ENCODE data around the gene RAI2. TPM values are rescaled to one million over a fixed set of nuclear protein-coding genes. Genes with fewer than 3 reads are reported as not detected.

RAI2 gene
- total and polyA plus RNA-seq, 2 experiments from 2014 or later = 4.5 to 8.2 TPM

GRCh38 chrX:17829566-17829965 lies 31.5 kb downstream of the RAI2 start:
- no peak overlapping the region for H3K27ac ChIP-seq
- H3K27me3 ChIP-seq = no peaks in the 10 kb centered on the region
- no peaks in the 10 kb centered on the region for H3K79me2 ChIP-seq
- no peak for DNase-seq (ENCODE audit: low spot score)
- no peak overlapping the region for H2AFZ ChIP-seq
- H3K4me2 ChIP-seq = no peak overlapping the region
- H3K9me3 ChIP-seq (ENCODE audit: low read depth) = no peaks in the 10 kb centered on the region
- H3K36me3 ChIP-seq (replicated peaks; ENCODE audit: insufficient read depth, low read depth) = no peaks in the 10 kb centered on the region
- no peak overlapping the region for H3K4me3 ChIP-seq
- no peaks in the 10 kb centered on the region for H3K9me2 ChIP-seq (replicated peaks; ENCODE audit: insufficient read depth)
- H3K4me1 ChIP-seq (ENCODE audit: insufficient read depth) = no peaks in the 10 kb centered on the region
- H4K20me1 ChIP-seq (ENCODE audit: insufficient read depth, poor library complexity, severe bottlenecking) = no peaks in the 10 kb centered on the region
- no peak for TF ChIP-seq EZH2 (IDR thresholded peaks at IDR 0.05; ENCODE audit: borderline replicate concordance)
- no peak for TF ChIP-seq CTCF (IDR thresholded peaks at IDR 0.05; ENCODE audit: poor library complexity)
- TF ChIP-seq EZH2phosphoT487 (IDR thresholded peaks at IDR 0.05; ENCODE audit: low read depth, severe bottlenecking, unreplicated experiment) = no peak
- 82% methylated on average over 1 of the region's 1 CpG for whole genome bisulfite sequencing (ENCODE audit: low lambda C conversion rate, missing lambda C conversion rate)

GRCh38 chrX:17828171-17828570 lies 32.9 kb downstream of the RAI2 start:
- Histone ChIP-seq H3K4me3 (no peak overlapping the region), H3K79me2 (no peaks in the 10 kb centered on the region), H4K20me1 (ENCODE audit: insufficient read depth, poor library complexity, severe bottlenecking) (no peaks in the 10 kb centered on the region), H3K9me2 (replicated peaks; ENCODE audit: insufficient read depth) (no peaks in the 10 kb centered on the region), H2AFZ (no peak overlapping the region), H3K27me3 (no peaks in the 10 kb centered on the region), H3K4me1 (ENCODE audit: insufficient read depth) (no peaks in the 10 kb centered on the region), H3K36me3 (replicated peaks; ENCODE audit: insufficient read depth, low read depth) (no peaks in the 10 kb centered on the region), H3K27ac (no peak overlapping the region), H3K9me3 (ENCODE audit: low read depth) (no peaks in the 10 kb centered on the region), H3K4me2 (no peak overlapping the region)
- no peak for DNase-seq (ENCODE audit: low spot score)
- WGBS (ENCODE audit: low lambda C conversion rate, missing lambda C conversion rate) = 75% methylated on average over 3 of the region's 3 CpGs
- TF ChIP-seq EZH2 (IDR thresholded peaks at IDR 0.05; ENCODE audit: borderline replicate concordance) = no peak
- no peak for TF ChIP-seq CTCF (IDR thresholded peaks at IDR 0.05; ENCODE audit: poor library complexity)
- no peak for TF ChIP-seq EZH2phosphoT487 (IDR thresholded peaks at IDR 0.05; ENCODE audit: low read depth, severe bottlenecking, unreplicated experiment)

GRCh38 chrX:17826609-17827496 lies 34.2 kb downstream of the RAI2 start:
- no peaks in the 10 kb centered on the region for H3K9me2 ChIP-seq (replicated peaks; ENCODE audit: insufficient read depth)
- no peak for DNase-seq (ENCODE audit: low spot score)
- 69% methylated on average over 5 of the region's 5 CpGs for WGBS (ENCODE audit: low lambda C conversion rate, missing lambda C conversion rate)
- no peak overlapping the region for H2AFZ ChIP-seq
- H3K9me3 ChIP-seq (ENCODE audit: low read depth) = no peaks in the 10 kb centered on the region
- H3K4me2 ChIP-seq = no peak overlapping the region
- no peaks in the 10 kb centered on the region for H3K4me1 ChIP-seq (ENCODE audit: insufficient read depth)
- TF ChIP-seq EZH2 (IDR thresholded peaks at IDR 0.05; ENCODE audit: borderline replicate concordance) = no peak
- no peak for TF ChIP-seq EZH2phosphoT487 (IDR thresholded peaks at IDR 0.05; ENCODE audit: low read depth, severe bottlenecking, unreplicated experiment)
- TF ChIP-seq CTCF (IDR thresholded peaks at IDR 0.05; ENCODE audit: poor library complexity) = no peak
- no peaks in the 10 kb centered on the region for H4K20me1 ChIP-seq (ENCODE audit: insufficient read depth, poor library complexity, severe bottlenecking)
- no peaks in the 10 kb centered on the region for H3K27me3 ChIP-seq
- no peak overlapping the region for H3K27ac ChIP-seq
- H3K4me3 ChIP-seq = no peak overlapping the region
- no peaks in the 10 kb centered on the region for H3K79me2 ChIP-seq
- H3K36me3 ChIP-seq (replicated peaks; ENCODE audit: insufficient read depth, low read depth) = no peaks in the 10 kb centered on the region

Measured in hepatocyte (in vitro differentiated cells).